Left ventricle myocardium superior (tissue), 1 donor: Measurements from ENCODE around the gene CNTFR. TPM values are rescaled to one million over a fixed set of nuclear protein-coding genes. Genes with fewer than 3 reads are reported as not detected.
"Not testable (repeated sequence)": the region's sequence is repeated elsewhere in the genome, so short reads cannot be mapped to it uniquely, and the experiment has no call there.

Source experiments
- ATAC-seq: fragments of 200-7000 bp; cut with Tn5 transposase; one replicate; pipeline ENCODE4 v1.9.1; 2020; ENCODE audit warnings: mild to moderate bottlenecking, moderate library complexity
- DNase-seq: peaks from one replicate; pipeline ENCODE4 v3.0.0-alpha.2; 2020
- intact Hi-C: fragments of 100-400 bp; cut with micrococcal nuclease; formaldehyde crosslinking; loops from one replicate; pipeline ENCODE4 v1.11.0; 2022
- long read RNA-seq: library from polyadenylated mRNA; unstranded; transcript quantifications from one replicate; pipeline ENCODE4 v2.0.0, GENCODE V29; 2021
- total RNA-seq: library from RNA; stranded (reverse); fragmentation: NEBNext Ultra II Directional; extraction: Animal tissue kit (Norgen Biotek cat#: 25700); gene quantifications from one replicate; pipeline ENCODE4 v1.2.1, GENCODE V29; 2021
- donor health status: DM: no; HTN: yes; CAD: no; lungs with severe emphysema.

CNTFR gene, protein sequence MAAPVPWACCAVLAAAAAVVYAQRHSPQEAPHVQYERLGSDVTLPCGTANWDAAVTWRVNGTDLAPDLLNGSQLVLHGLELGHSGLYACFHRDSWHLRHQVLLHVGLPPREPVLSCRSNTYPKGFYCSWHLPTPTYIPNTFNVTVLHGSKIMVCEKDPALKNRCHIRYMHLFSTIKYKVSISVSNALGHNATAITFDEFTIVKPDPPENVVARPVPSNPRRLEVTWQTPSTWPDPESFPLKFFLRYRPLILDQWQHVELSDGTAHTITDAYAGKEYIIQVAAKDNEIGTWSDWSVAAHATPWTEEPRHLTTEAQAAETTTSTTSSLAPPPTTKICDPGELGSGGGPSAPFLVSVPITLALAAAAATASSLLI
- total RNA-seq: 3.3 TPM
- long read RNA-seq, partial matches to known transcripts: 1 of 2 reads
- long read RNA-seq, other reads (novel, unspliced or antisense): 0 of 2 reads

DNA sequence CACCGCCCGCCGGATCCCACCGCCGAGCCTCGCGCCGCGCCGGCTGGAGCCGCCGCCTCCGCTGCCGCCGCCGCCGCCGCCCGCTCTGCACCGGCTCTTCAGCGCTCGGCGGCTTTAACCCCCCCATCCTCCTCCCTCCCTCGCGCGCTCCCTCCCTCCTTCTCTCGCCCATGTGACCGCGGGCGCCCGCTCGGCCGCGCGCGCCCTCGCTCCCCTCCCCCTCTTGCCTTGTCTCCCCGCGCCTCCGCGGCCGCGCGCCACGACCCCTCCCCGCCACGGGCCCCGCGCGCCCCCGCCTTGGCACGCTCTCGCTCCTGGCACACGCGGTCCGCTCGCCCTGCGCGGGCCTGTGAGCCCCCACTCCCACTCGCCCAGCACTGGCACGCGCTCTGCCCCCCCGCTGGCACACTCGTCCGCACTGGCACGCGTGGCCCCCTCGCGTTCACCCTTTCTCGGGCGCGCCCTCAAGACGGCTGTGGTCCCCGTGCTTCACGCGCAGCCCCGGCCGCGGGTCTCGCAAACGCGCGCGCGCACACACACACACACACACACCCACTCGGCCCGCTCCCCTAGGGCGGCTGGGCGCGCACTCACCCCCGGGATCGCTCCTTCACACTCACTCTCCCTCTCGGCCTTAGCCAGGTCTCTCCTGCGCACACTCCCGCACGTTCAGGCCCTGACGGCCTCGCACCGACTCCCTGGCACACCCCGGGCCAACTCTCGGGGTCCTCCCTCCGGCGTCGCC is at the start of gene CNTFR:
CNTFR (minus strand) TSS at position 89 of the 745 bp plus-strand sequence. CDS start 20,743 bp downstream, outside the sequence.
- intact Hi-C loops: loop anchor here (5.0 kb wide), 1 partner anchor 43 kb away; no protein-coding TSS in a partner anchor
- DNase-seq: peak; percentile 64
- peak; percentile 24 for ATAC-seq

DNA sequence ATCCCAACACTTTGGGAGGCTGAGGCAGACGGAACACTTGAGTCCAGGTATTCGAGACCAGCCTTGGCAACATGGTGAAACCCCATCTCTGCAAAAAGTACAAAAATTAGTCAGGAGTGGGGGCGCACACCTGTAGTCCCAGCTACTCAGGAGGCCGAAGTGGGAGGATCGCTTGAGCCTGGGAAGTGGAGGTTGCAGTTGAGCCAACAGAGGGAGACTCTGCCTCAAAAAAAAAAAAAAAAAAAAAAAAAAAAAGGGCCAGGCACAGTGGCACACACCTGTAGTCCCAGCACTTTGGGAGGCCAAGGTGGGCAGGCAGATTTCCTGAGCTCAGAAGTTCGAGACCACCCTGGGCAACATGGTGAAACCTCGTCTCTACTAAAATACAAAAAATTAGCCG is 49.8 kb upstream of the CNTFR start:
- ATAC-seq, intact Hi-C loops, DNase-seq: not testable (repeated sequence)

DNA sequence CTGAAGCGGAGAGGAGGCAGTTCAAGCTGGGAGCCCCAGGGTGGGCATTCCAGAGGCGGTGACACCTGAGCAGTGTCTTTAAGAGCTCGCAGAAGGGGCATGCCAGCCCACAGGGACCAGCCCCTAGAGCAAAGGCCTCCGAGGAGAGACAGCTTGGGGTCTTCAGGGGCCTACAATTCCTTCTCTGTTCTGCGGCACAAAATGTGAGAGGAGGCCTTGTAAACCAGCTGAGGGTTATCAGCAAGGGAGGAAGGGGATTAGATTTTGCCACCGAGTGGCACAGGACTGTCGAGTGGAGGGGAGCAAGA is 48.6 kb upstream of the CNTFR start:
- intact Hi-C loops: no loop called here
- no peak for ATAC-seq
- no peak for DNase-seq

DNA sequence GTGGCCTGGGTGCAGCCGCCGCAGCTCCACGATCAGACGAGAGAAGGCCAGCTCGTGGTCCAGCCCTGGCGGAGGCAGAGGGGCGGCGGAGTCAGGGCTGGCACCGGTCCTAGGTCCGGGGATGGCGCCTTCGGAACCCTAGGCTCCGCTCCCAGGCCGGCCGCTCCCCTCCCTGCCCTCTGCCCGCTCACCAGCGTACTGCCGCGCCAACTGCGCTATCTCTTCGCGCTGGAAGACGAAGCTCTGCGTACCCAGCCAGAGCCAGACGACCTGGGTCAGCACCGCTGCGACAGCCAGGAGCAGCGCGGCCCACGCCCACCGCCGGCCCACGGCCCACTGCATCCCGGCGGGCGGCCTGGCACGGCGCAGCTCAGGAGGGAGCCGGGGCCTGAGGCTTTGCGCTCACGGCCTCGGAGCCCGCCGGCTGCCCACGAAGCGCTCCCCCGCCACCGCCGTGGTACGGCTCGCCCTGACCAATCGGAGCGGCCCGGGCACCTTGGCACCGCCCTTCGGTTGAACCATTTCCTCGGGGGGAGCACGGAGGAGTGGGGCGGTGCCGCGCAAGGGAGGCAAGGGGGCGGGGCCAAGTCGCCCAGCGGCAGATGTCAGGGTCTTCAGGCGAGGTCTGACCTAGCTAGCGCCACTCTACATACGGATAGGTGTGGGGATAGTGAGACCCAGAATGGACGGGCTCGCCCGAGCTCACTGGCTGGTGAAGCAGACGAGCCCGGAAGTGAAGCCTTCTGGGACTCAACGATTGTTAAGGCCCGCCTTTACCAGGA is 48.0 kb upstream of the CNTFR start, which contains the start of gene SIGMAR1:
SIGMAR1 (minus strand) TSS at position 432 of the 782 bp plus-strand sequence; CDS start at position 342, 90 bp downstream.
- ATAC-seq (peak; percentile 97), DNase-seq (peak; percentile 97)
- intact Hi-C loops: no loop called here

DNA sequence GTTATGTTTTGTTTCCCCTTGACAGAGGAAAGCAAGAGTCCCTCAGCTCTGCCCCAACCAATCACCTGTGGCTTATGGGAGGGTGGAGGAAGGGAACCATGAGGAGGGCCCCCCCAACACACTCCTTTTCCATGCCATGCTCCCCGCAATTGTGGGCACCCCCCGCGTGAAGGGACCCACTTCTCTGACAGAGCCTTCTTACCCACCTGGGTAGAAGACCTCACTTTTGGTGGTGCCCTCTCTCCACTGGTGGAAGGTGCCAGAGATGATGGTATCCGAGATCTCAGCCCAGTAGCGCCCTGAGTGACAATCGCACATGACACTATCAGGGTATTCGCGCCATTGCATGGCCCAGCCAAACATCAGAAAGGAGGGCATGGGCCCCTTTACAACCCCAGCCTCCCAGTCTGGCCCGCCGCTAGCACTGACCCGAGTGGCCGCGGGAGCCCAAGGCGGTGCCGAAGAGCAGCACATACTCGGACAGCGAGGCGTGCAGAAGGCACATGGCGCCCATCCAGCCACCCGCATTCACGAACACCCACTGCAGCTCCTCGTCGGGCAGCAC is 47.3 kb upstream of the CNTFR start:
- DNase-seq (peak; percentile 67), ATAC-seq (no peak)
- intact Hi-C loops: no loop called here

DNA sequence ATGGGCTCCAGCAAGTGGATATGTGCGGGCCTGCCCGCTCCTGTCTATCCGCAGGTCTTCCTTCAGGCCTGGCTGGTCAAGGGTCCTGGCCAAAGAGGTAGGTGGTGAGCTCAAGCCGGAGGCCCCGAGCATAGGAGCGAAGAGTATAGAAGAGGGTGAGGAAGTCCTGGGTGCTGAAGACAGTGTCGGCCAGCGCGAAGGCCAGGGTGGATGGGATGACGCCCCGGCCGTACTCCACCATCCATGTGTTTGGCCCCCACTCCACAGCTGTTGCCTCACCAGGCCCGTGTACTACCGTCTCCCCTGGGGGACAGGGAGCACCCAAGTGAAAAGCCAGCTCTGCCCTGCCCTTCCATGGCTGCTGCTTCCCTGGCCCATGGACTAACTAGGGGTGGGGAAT is 46.0 kb upstream of the CNTFR start:
- ATAC-seq: no peak
- no peak for DNase-seq
- intact Hi-C loops: no loop called here

DNA sequence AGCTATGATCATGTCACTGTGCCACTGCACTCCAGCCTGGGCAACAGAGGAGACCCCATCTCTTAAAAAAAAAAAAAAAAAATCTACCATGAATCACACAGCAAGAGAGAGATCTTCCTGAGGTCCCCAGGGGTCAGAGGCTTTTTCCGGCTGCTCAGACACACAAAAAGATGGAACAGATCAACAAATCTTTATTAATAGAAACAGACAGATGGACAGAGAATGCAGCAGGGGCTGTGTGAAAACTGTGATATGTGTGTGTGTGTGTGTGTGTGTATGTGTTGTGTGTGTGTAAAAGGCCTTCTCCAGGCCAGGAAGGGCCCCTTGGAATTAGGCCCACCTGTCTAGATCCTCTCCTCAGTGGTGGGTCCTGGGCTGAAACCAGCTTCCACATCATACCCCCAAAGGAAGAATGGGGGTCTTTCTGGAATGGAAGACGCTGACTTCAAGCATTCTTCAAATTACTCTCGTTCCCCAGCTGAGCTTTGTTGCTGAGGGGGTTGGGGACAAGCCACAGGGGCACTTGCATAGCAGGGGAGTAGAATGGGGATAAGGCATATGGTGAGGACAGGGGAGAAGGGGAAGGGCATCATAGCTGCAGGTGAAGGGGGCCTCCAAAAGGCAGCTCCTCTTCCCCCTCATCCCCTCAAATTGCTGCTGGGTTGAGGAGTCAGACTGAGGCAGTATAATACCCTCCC is 45.2 kb upstream of the CNTFR start:
- DNase-seq (no peak), ATAC-seq (no peak)
- intact Hi-C loops: no loop called here

DNA sequence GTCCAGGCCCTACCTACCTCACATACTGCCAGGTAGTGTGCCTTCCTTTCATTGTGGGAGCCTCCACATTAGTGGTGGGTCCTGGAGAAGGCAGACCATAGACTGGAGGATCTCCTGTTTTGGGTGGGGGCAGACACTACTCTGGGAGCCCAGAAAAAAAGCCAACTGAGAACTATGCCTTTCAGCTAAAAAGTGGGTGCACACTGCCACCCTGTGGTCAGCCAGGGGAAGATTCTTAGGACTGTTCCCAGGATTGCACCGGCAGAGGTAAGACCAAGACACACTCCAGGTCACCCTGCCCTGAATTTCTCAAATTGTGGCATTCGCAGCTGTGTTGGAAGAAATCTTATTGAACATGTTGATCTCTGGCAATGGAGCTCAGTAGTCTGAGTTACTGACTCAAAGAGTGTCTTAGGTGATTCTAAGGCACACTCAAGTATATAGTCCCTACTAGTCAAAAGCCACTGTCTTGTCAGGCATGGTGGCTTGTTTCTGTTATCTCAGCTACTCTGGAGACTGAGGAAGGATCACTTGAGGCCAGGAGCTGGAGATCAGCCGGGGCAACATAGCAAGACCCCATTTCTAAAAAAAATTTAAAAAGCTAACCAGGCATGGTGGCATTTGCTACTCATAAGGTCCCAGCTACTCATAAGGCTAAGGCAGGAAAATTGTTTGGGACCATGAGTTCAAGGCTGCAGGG is 44.5 kb upstream of the CNTFR start:
- ATAC-seq (peak; percentile 13), DNase-seq (peak; percentile 67)
- intact Hi-C loops: no loop called here

DNA sequence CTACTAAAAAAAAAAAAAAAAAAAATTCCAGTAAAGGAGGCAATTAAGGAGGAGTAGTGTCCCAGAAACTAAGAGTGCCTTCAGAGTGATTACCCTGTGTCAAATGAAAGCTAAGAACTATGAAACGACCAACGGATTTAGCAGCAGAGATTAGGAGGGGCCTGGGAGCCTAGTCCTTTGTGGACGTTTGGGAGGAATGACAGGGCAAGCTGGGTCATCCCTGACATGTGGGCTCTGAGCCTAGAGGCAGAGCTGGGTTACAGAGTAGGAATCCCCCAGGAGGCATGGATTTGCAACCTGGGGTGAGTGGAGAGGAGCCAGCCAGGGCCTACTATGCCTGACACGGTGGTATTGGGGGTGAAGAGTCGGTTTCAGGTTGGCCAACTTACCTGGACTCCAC is 43.6 kb upstream of the CNTFR start:
- DNase-seq: no peak
- no peak for ATAC-seq
- intact Hi-C loops: no loop called here

DNA sequence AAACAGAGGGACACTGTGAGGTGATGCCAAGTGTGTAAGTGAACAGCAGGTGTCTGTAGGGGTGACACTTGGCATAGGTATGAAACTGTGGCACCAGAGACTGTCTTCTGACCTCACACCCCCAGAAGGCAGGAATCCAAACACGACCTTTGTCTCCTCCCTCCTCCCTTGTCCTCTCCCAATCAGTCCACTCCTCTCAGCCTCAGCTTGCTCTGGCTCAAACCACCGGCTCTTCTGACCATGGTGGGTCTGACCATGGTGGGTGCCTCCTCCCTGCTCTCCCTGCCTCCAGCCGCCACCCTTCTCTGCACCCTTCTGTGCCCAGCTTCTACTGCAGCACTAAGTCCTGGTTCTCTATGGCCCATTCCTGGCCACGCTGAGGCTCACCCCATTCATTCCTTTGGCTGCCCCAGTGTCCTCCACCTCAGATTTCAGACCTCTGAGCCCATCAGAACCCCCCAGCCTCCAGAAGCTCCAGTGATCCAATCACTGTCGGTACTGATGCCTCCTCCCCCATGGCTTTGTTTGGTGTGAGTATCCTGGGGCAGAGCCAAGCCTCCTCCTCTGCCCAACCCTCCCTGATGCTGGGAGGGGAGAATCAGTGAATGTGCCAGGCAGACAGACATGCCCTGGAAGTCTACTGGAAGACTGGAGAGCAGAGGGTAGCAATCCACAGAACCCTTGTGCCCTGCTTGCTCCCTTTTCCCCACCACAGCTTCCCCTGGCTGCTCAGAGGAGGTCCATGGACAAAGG is 41.1 kb upstream of the CNTFR start:
- intact Hi-C loops: no loop called here
- DNase-seq: no peak
- ATAC-seq: no peak

DNA sequence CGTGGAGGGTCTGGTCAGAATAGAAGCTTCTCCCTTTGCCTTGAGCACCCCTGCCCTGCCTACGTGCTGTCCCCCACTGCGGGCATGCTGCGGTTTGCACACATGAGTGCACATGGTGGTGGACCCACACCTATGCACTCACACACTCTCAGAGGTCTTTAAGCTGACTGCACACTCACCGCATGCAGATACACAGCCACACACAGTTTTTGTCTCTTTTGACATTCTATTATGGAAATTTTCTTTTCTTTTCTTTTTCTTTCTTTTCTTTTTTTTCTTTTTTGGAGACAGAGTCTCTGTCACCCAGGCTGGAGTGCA is 39.9 kb upstream of the CNTFR start:
- DNase-seq (no peak), ATAC-seq (no peak)
- intact Hi-C loops: no loop called here

DNA sequence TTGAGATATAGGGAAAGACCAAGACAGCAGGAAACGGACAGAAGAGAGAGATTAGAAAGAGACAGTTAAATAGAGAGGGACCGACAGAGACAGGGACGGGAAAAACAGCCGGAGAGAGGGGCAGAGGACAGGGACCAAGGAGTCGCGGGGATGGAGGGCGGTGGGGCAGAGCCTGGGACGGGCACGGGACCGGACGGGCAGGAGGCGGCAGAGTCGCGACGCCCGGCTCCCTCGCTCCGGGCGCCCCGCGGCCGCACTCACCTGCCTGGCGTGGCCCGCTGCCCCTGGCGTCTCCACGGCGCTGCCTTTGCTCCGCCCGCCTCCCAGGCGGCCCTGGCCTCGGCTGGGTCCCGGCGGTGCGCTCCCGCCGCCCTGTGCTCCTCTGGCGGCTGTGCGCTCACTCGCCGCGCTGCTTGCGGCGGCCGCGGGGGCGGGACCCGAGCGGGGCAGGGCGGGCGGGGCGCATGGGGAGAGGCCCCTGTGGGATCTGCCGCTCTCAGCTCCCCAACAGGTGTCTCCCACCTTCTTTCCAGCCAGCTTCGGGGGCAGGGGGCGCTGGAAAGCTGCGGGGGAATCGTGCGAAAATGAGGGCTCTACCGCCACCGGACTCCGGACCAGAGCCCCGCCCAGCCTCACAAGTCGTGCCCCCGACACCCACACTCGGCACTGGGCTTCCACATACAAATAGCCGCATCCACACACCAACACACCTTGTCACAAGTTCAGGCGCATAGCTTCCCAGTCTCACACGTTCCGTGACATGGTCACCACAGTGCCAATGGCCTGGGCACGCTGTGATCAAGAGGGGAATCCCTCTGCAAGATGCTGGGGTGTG is 39.3 kb upstream of the CNTFR start, which contains the start of gene ARID3C:
ARID3C (minus strand) TSS at position 411 of the 835 bp plus-strand sequence. CDS start 1,052 bp downstream, outside the sequence.
- ATAC-seq (peak; percentile 82), DNase-seq (peak; percentile 53)
- intact Hi-C loops: no loop called here

DNA sequence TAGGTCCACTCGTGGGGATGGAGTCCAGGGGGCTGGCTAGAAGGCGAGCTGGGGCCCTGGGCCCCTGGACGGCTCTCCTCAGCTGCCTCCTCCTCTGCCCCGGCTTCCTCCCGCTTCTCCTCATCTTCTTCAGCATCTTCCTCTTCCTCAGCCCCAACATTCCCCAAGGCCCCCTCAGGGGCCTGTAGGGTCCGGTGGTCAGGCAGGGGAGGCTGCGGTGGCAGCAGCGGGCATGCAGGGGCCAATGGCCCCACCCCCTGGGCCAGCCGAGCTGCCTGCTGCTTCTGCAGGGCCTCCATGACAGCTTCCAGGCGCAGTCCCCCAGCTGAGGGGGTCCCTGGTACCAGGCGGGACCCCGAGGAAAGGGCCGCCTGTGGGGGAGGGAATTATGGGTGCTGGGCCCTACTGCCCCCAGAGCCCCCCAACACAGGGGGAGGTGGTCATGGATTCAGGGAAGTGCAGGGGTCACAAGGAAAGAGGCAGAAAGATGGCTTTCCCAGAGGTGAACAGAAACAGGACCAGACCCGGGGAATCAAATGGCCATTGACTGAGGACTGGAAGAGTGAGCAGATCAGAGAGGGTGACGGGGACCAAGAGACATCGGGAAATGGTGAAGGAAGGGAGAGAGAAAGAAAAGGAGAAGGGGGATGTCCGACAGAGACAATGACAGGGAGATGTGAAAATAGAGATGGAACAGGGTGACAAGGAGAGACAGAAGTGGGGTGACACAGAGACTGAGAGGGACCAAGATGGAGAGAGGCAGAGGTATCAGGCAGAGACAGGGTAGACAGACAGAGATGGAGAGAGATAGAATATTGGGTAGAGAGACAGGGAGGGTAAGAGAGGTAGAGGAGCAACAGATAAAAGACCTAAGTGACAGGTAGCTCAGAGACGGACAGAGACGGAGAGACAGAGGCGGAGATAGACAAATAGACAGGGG is 38.5 kb upstream of the CNTFR start:
- DNase-seq (no peak), ATAC-seq (no peak)
- intact Hi-C loops: no loop called here

DNA sequence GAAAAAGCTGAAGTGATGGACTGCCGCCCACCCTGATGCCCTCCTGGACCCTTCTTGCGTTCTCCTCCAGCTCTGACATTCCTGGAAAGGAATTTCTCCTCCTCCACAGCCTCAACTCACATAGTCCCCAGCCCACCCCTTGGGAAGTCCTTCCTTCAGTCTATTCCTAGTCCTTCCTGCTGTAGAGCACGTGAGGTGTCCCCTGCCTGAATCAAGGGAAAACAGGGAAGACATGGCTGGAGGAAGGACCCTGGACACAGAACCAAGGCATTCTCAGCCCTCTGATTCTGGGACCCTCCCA is 35.6 kb upstream of the CNTFR start:
- DNase-seq (no peak), ATAC-seq (no peak)
- intact Hi-C loops: no loop called here

DNA sequence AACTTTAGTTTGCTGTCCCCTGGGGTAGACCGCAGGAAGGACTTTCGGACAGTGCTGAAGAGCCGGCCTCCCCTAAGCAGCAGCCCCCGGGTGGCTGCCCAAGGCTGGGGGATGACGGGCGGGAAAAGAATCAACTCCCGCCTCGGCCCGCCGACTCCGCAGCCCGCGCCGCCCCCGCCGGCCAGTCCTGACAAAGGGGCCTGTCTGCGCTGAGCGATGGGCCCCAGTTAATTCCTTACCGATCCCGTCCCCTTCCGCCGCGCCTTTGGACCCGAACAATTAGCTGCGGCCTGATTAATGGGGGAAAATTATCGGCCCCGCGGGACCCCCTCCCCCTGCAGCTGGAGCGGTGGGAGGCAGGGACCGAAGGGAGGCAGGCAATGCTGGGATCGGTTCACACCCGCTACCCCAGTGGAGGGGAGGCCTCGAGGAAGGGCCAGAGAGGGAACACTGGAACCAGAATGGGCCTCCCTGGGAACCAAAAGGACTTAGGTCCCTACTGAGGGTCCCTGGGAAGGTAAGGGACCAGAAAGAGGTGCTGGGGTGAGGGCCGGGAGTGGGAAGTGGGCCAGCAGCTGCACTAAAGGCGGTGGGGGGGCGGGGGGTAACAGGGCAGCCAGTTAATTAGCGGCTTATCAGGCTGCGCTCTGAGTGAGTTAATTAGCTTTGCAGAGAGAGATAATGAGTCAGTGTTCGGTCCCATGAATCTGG is 35.1 kb upstream of the CNTFR start:
- no peak for DNase-seq
- intact Hi-C loops: no loop called here
- no peak for ATAC-seq
